GM12874 (cell line): ENCODE results near the gene ITPA.

Experiments used
- CTCF ChIP-seq: IDR thresholded peaks from 2 replicates; pipeline ENCODE4 v1.5.1; 2011; ENCODE audit warnings: low read depth, mild to moderate bottlenecking, control low read depth, low read length, moderate library complexity; ENCODE audit not compliant: insufficient read depth

The ITPA gene

GRCh38 chr20:3164763-3165410 is 44.4 kb upstream of the ITPA start:
- no peak for TF ChIP-seq CTCF

- no peak for TF ChIP-seq CTCF
These were observed 43.6 kb upstream of the ITPA start for GRCh38 chr20:3165473-3166337.

GRCh38 chr20:3166338-3166912 is 42.9 kb upstream of the ITPA start:
- TF ChIP-seq CTCF, result no peak

GRCh38 chr20:3166913-3167342 is 42.4 kb upstream of the ITPA start:
- TF ChIP-seq CTCF, result no peak

- no peak for TF ChIP-seq CTCF
These were observed 41.6 kb upstream of the ITPA start for GRCh38 chr20:3167738-3168078.

GRCh38 chr20:3168079-3168828 is 41.0 kb upstream of the ITPA start:
- TF ChIP-seq CTCF, result no peak
